Caco-2 (cell line): Measurements from ENCODE around the gene AUTS2. TPM values are rescaled to one million over a fixed set of nuclear protein-coding genes. Genes with fewer than 3 reads are reported as not detected.

Experiments
- BruUV-seq: library from RNA; stranded (reverse); fragments of 400-500 nt; replicated peaks from 2 replicates; lab custom pipeline; 2021; lab: Mats Ljungman, UMichigan
- CTCF ChIA-PET: fragments of 300-600 bp; sonication (Branson Sonifier 250); formaldehyde crosslinking; loops from one replicate; lab custom pipeline; 2022; ENCODE audit warnings: antibody characterized with exemption; lab: Charles Lee
- POLR2A ChIA-PET: fragments of 300-600 bp; sonication (Branson Sonifier 250); formaldehyde crosslinking; loops from one replicate; lab custom pipeline; 2022; ENCODE audit warnings: antibody characterized with exemption; lab: Charles Lee
- DNase-seq, 2 experiments: peaks; one replicate each; pipeline versions ENCODE4 v3.0.0 to v3.0.0-alpha.2; 2020 to 2022
- H3K27me3 ChIP-seq: replicated peaks from 2 replicates; pipeline ENCODE4 v1.6.0; 2011; ENCODE audit warnings: low read length; ENCODE audit not compliant: control insufficient read depth, insufficient read depth
- H3K36me3 ChIP-seq: 2 replicates; pipeline ENCODE4 v1.5.1; 2011; ENCODE audit warnings: low read length; ENCODE audit not compliant: control insufficient read depth, insufficient read depth
- H3K4me1 ChIP-seq: fragments of 250-450 bp; sonication (Bioruptor Pico); 2 replicates; pipeline ENCODE4 v1.5.1; 2020; ENCODE audit warnings: mild to moderate bottlenecking
- H3K4me3 ChIP-seq: 2 replicates; pipeline ENCODE4 v1.5.1; 2011; ENCODE audit warnings: low read depth, mild to moderate bottlenecking, control low read depth, low read length
- H3K9me3 ChIP-seq: fragments of 250-450 bp; sonication (Bioruptor Pico); 2 replicates; pipeline ENCODE4 v1.5.1; 2020; ENCODE audit warnings: mild to moderate bottlenecking, moderate library complexity
- H3K27ac Mint-ChIP-seq: one replicate; pipeline ENCODE4 v1.8.0; 2022; ENCODE audit warnings: mixed read lengths; ENCODE audit not compliant: unreplicated experiment
- H3K27me3 Mint-ChIP-seq: one replicate; pipeline ENCODE4 v1.8.0; 2022; ENCODE audit warnings: mixed read lengths; ENCODE audit not compliant: insufficient read depth, unreplicated experiment
- H3K36me3 Mint-ChIP-seq: one replicate; pipeline ENCODE4 v1.8.0; 2022; ENCODE audit warnings: mild to moderate bottlenecking, mixed read lengths; ENCODE audit not compliant: insufficient read depth, unreplicated experiment
- H3K4me1 Mint-ChIP-seq: one replicate; pipeline ENCODE4 v1.8.0; 2022; ENCODE audit warnings: low read depth, mixed read lengths; ENCODE audit not compliant: unreplicated experiment
- H3K4me3 Mint-ChIP-seq: one replicate; pipeline ENCODE4 v1.8.0; 2022; ENCODE audit warnings: mild to moderate bottlenecking, moderate library complexity, mixed read lengths; ENCODE audit not compliant: unreplicated experiment
- H3K9me3 Mint-ChIP-seq: one replicate; pipeline ENCODE4 v1.8.0; 2022; ENCODE audit warnings: mixed read lengths; ENCODE audit not compliant: unreplicated experiment
- CTCF ChIP-seq, 2 experiments: fragments of 200-600 bp in 1 of 2; IDR thresholded peaks; 1 replicate in 1 of 2; 2 replicates in 1 of 2; pipeline versions ENCODE4 v1.5.1 to v1.8.0; 2011 to 2022; ENCODE audit warnings: antibody characterized with exemption in 1 of 2, control low read depth in 1 of 2, inconsistent platforms in 1 of 2, low read depth in 1 of 2, low read length in 1 of 2, mild to moderate bottlenecking in 1 of 2, moderate library complexity in 1 of 2; ENCODE audit not compliant: insufficient read depth in 1 of 2, severe bottlenecking in 1 of 2, unreplicated experiment in 1 of 2
- intact Hi-C: fragments of 100-400 bp; cut with micrococcal nuclease; formaldehyde crosslinking; loops from one replicate; pipeline ENCODE4 v1.10.0; 2022; ENCODE audit not compliant: unreplicated experiment
- total RNA-seq: library from RNA; stranded (reverse); gene quantifications from 2 replicates; pipeline ENCODE4 v1.2.3, GENCODE V29; 2022

The AUTS2 gene
- total RNA-seq, 1 experiment from 2014 or later, result 37.1 TPM

DNA sequence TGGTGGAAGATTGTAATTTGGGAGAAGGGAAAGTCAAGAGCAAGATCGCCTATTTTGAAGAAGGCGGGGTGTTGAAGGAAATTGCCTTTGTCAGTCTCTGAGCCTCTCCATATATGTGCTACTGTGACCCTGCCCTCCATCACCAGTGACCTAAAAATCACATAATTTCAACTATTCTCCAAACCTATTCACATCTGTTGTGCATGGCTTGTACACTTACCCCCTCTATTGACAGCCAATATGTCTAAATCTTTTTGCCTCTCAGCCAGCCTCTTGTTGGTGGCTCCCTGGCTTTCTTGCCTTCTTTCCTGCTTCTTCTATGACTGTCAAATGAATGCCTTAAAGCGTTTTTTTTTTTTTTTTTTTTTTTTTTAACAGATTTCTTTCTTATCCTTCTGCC is 295.6 kb downstream of the AUTS2 start:
- Histone ChIP-seq H3K4me3 (no peak overlapping the region), H3K27me3 (peaks cover 2% of the 10 kb centered on the region; the same call in 1 of the 2 replicates), H3K36me3 (no peaks in the 10 kb centered on the region), H3K9me3 (no peaks in the 10 kb centered on the region), H3K4me1 (no peaks in the 10 kb centered on the region)
- intact Hi-C loops, result no loop called here
- no peaks in the 10 kb centered on the region for H3K9me3 Mint-ChIP-seq
- H3K27ac Mint-ChIP-seq, result no peak overlapping the region
- peak in 1 of 2 experiments; percentile 23 for DNase-seq
- TF ChIP-seq CTCF (IDR thresholded peaks at IDR 0.05; ENCODE audit: insufficient read depth in 1 of 2, low read depth in 1 of 2, low read length in 1 of 2, severe bottlenecking in 1 of 2, unreplicated experiment in 1 of 2), result peak; percentile 27 to 38
- H3K4me1 Mint-ChIP-seq, result no peaks in the 10 kb centered on the region
- CTCF ChIA-PET, result interaction anchor here (0.6 kb wide), 1 partner anchor 388 kb away, joined by 3 read pairs; no protein-coding TSS in a partner anchor
- H3K36me3 Mint-ChIP-seq, result no peaks in the 10 kb centered on the region
- H3K27me3 Mint-ChIP-seq, result peaks cover 6% of the 10 kb centered on the region
- POLR2A ChIA-PET, result no interaction called here
- BruUV-seq, result no TSS peak
- H3K4me3 Mint-ChIP-seq, result no peak overlapping the region

GRCh38 chr7:69895446-69895845 is 297.2 kb downstream of the AUTS2 start:
- Mint-ChIP-seq H3K4me1 (no peaks in the 10 kb centered on the region), H3K4me3 (no peak overlapping the region), H3K27ac (no peak overlapping the region), H3K36me3 (no peaks in the 10 kb centered on the region), H3K9me3 (no peaks in the 10 kb centered on the region), H3K27me3 (peaks cover 8% of the 10 kb centered on the region)
- TF ChIP-seq CTCF (IDR thresholded peaks at IDR 0.05; ENCODE audit: insufficient read depth in 1 of 2, low read depth in 1 of 2, low read length in 1 of 2, severe bottlenecking in 1 of 2, unreplicated experiment in 1 of 2), result no peak
- Histone ChIP-seq H3K4me1 (no peaks in the 10 kb centered on the region), H3K9me3 (no peaks in the 10 kb centered on the region), H3K4me3 (no peak overlapping the region), H3K27me3 (no peaks in the 10 kb centered on the region; the same call in 1 of the 2 replicates), H3K36me3 (no peaks in the 10 kb centered on the region)
- no peak for DNase-seq
- POLR2A ChIA-PET, result no interaction called here
- BruUV-seq, result no TSS peak
- CTCF ChIA-PET, result no interaction called here
- intact Hi-C loops, result no loop called here

- no peaks in the 10 kb centered on the region for H3K36me3 ChIP-seq
- no peaks in the 10 kb centered on the region; the same call in 1 of the 2 replicates for H3K27me3 ChIP-seq
- Mint-ChIP-seq H3K9me3 (no peaks in the 10 kb centered on the region), H3K4me1 (no peaks in the 10 kb centered on the region), H3K36me3 (no peaks in the 10 kb centered on the region), H3K27ac (no peak overlapping the region), H3K27me3 (peaks cover 10% of the 10 kb centered on the region), H3K4me3 (no peak overlapping the region)
- ChIA-PET POLR2A (no interaction called here), CTCF (no interaction called here)
- no TSS peak for BruUV-seq
- no peak for TF ChIP-seq CTCF (IDR thresholded peaks at IDR 0.05; ENCODE audit: insufficient read depth in 1 of 2, low read depth in 1 of 2, low read length in 1 of 2, severe bottlenecking in 1 of 2, unreplicated experiment in 1 of 2)
- no peaks in the 10 kb centered on the region for H3K4me1 ChIP-seq
- no peaks in the 10 kb centered on the region for H3K9me3 ChIP-seq
- intact Hi-C loops, result no loop called here
- no peak for DNase-seq
- no peak overlapping the region for H3K4me3 ChIP-seq
These were observed 297.8 kb downstream of the AUTS2 start for GRCh38 chr7:69896121-69896520.
